ENCODE results near the gene KRTAP4-3. TPM values are rescaled to one million over a fixed set of nuclear protein-coding genes. Genes with fewer than 3 reads are reported as not detected.
A peak's percentile ranks its signal among the peaks of the same experiment; 100 is the strongest.
"Not testable (repeated sequence)": the region's sequence is repeated elsewhere in the genome, so short reads cannot be mapped to it uniquely, and the experiment has no call there.

Gene KRTAP4-3
- total and polyA plus RNA-seq, 2 of the 13 experiments (the other 11 are each of a cell fraction or from before 2014, with no cell fraction given): not detected

GRCh38 chr17:41189837-41190318 is 21.9 kb upstream of the KRTAP4-3 start, which contains the start of gene KRTAP9-1:
Gene KRTAP9-1, plus strand, starts transcription at chr17:41189887. Its CDS starts 0 bp downstream, at chr17:41189887.
- H3K36me3 ChIP-seq (replicated peaks in 1 of 2; ENCODE audit: control insufficient read depth in 1 of 2, insufficient read depth in 2 of 2, low read length in 2 of 2); H3K27me3 ChIP-seq (ENCODE audit: control insufficient read depth in 1 of 2, insufficient read depth in 2 of 2, low read length in 2 of 2); H3K9ac ChIP-seq (ENCODE audit: insufficient read depth, low read depth, low read length); H3K79me2 ChIP-seq (ENCODE audit: insufficient read depth, low read length); H2AFZ ChIP-seq (ENCODE audit: low read length); DNase-seq (ENCODE audit: low spot score); in situ Hi-C loops (cut with HindIII; ENCODE audit: extremely low pct_ligation_motif_present, low pct_unique_long_range_greater_than_20kb); H3K4me2 ChIP-seq (ENCODE audit: low read depth, low read length); BruUV-seq (replicated peaks); H3K4me3 ChIP-seq (replicated peaks in 1 of 3; ENCODE audit: insufficient read depth in 1 of 3, low read depth in 2 of 3, low read length in 3 of 3); FAIRE-seq; H3K4me1 ChIP-seq (ENCODE audit: insufficient read depth, low read length); intact Hi-C loops (cut with micrococcal nuclease; ENCODE audit: unreplicated experiment); CTCF ChIA-PET (ENCODE audit: low intra/inter-chr PET ratio, low total read pairs); H3K9me3 ChIP-seq (ENCODE audit: low read length); POLR2A ChIA-PET; H3K27ac ChIP-seq (ENCODE audit: extremely low read length, insufficient read depth, low read length); H4K20me1 ChIP-seq (ENCODE audit: insufficient read depth, low read length); ATAC-seq: not testable (repeated sequence)
- 0% methylated on average over 1 of the region's 1 CpG for WGBS (ENCODE audit: low lambda C conversion rate)
- TF ChIP-seq ZNF225 (CRISPR knock-in tag; IDR thresholded peaks at IDR 0.05): peak; percentile 41; the same call in 1 of the 2 replicates
- TF ChIP-seq ZNF687 (CRISPR knock-in tag; IDR thresholded peaks at IDR 0.05): 0 out of 2 replicates have a peak, but pooled peaks have one; percentile 10

- Histone ChIP-seq H4K20me1 (ENCODE audit: insufficient read depth, low read length) (no peaks in the 10 kb centered on the region), H3K36me3 (replicated peaks in 1 of 2; ENCODE audit: control insufficient read depth in 1 of 2, insufficient read depth in 2 of 2, low read length in 2 of 2) (no peaks in the 10 kb centered on the region), H3K4me2 (ENCODE audit: low read depth, low read length) (no peak overlapping the region), H3K9me3 (ENCODE audit: low read length) (no peaks in the 10 kb centered on the region), H3K27me3 (ENCODE audit: control insufficient read depth in 1 of 2, insufficient read depth in 2 of 2, low read length in 2 of 2) (0 out of 5 replicates have a peak, but pooled peaks cover 0 to 7% of the 10 kb centered on the region in 2 experiments), H3K9ac (ENCODE audit: insufficient read depth, low read depth, low read length) (no peak overlapping the region), H3K79me2 (ENCODE audit: insufficient read depth, low read length) (no peaks in the 10 kb centered on the region), H2AFZ (ENCODE audit: low read length) (no peak overlapping the region), H3K27ac (ENCODE audit: extremely low read length, insufficient read depth, low read length) (no peak overlapping the region), H3K4me3 (replicated peaks in 1 of 3; ENCODE audit: insufficient read depth in 1 of 3, low read depth in 2 of 3, low read length in 3 of 3) (no peak overlapping the region), H3K4me1 (ENCODE audit: insufficient read depth, low read length) (no peaks in the 10 kb centered on the region)
- no TSS peak for BruUV-seq (replicated peaks)
- intact Hi-C loops (cut with micrococcal nuclease; ENCODE audit: unreplicated experiment) (no loop called here), in situ Hi-C loops (cut with HindIII; ENCODE audit: extremely low pct_ligation_motif_present, low pct_unique_long_range_greater_than_20kb) (no loop called here)
- 56% methylated on average over 2 of the region's 2 CpGs for WGBS (ENCODE audit: low lambda C conversion rate)
- DNase-seq (ENCODE audit: low spot score) (no peak), FAIRE-seq (no peak), ATAC-seq (no peak)
- CTCF ChIA-PET (ENCODE audit: low intra/inter-chr PET ratio, low total read pairs): no interaction called here
- POLR2A ChIA-PET: no interaction called here
- TF ChIP-seq CREBL2 (CRISPR knock-in tag; IDR thresholded peaks at IDR 0.05; ENCODE audit: borderline replicate concordance) (no peak), ZNF784 (CRISPR knock-in tag; IDR thresholded peaks at IDR 0.05; ENCODE audit: borderline replicate concordance) (no peak), BORCS8-MEF2B (CRISPR knock-in tag; IDR thresholded peaks at IDR 0.05) (no peak), HES4 (CRISPR knock-in tag; IDR thresholded peaks at IDR 0.05; ENCODE audit: borderline replicate concordance) (no peak), ZNF280D (CRISPR knock-in tag; IDR thresholded peaks at IDR 0.05) (no peak), ATF1 (CRISPR knock-in tag; IDR thresholded peaks at IDR 0.05) (no peak)
These were observed 18.9 kb upstream of the KRTAP4-3 start for GRCh38 chr17:41186872-41187271.

Measured in HepG2 (cell line).